GM10847 (cell line): Measurements from ENCODE around the gene PKNOX1.

Experiments used
- POLR2A ChIP-seq: IDR thresholded peaks from 2 replicates; pipeline ENCODE4 v1.6.1; 2011; ENCODE audit not compliant: insufficient read length; ENCODE audit errors: extremely low read depth

PKNOX1 gene

GRCh38 chr21:42969193-42969600 lies 5.2 kb upstream of the PKNOX1 start:
- no peak for TF ChIP-seq POLR2A

GRCh38 chr21:42970946-42971653 lies 3.3 kb upstream of the PKNOX1 start:
- TF ChIP-seq POLR2A, result no peak

GRCh38 chr21:42971897-42972275 lies 2.5 kb upstream of the PKNOX1 start:
- no peak for TF ChIP-seq POLR2A

GRCh38 chr21:42973309-42973990 lies 912 bp upstream of the PKNOX1 start:
- no peak for TF ChIP-seq POLR2A

GRCh38 chr21:42974832-42975820 lies 764 bp downstream of the PKNOX1 start:
- TF ChIP-seq POLR2A, result no peak

- TF ChIP-seq POLR2A, result no peak
Measured at GRCh38 chr21:42975886-42976608, 1.7 kb downstream of the PKNOX1 start.

- no peak for TF ChIP-seq POLR2A
Measured at GRCh38 chr21:42980312-42981213, 6.2 kb downstream of the PKNOX1 start.

GRCh38 chr21:42981214-42981523 lies 6.8 kb downstream of the PKNOX1 start:
- TF ChIP-seq POLR2A, result no peak

- TF ChIP-seq POLR2A, result no peak
Measured at GRCh38 chr21:42981862-42982261, 7.5 kb downstream of the PKNOX1 start.

- no peak for TF ChIP-seq POLR2A
Measured at GRCh38 chr21:42983103-42983502, 8.7 kb downstream of the PKNOX1 start.

GRCh38 chr21:42983869-42984268 lies 9.5 kb downstream of the PKNOX1 start:
- TF ChIP-seq POLR2A, result no peak

- no peak for TF ChIP-seq POLR2A
Measured at GRCh38 chr21:42986125-42986783, 11.9 kb downstream of the PKNOX1 start.

- TF ChIP-seq POLR2A, result no peak
Measured at GRCh38 chr21:42988236-42988965, 14.0 kb downstream of the PKNOX1 start.
